Neural cell (in vitro differentiated cells): ENCODE data around the gene GRP.

Source experiments
- CTCF ChIP-seq: fragments of 450-650 bp; IDR thresholded peaks from 2 replicates; pipeline ENCODE4 v1.5.1; 2014; ENCODE audit warnings: antibody characterized with exemption, mild to moderate bottlenecking, moderate library complexity; ENCODE audit not compliant: poor library complexity, severe bottlenecking
- EP300 ChIP-seq: fragments of 450-650 bp; conservative IDR thresholded peaks from 2 replicates; pipeline ENCODE4 v1.6.1; 2014; ENCODE audit warnings: antibody characterized with exemption, mild to moderate bottlenecking, moderate library complexity; ENCODE audit not compliant: poor library complexity, severe bottlenecking
- EZH2 ChIP-seq: fragments of 200-600, 300-800 bp; shearing (Covaris generic), sonication (generic); IDR thresholded peaks from 2 replicates; pipeline ENCODE4 v1.6.1; 2014; ENCODE audit warnings: antibody characterized with exemption, low read length, borderline replicate concordance, mild to moderate bottlenecking; ENCODE audit not compliant: insufficient read depth, poor library complexity, severe bottlenecking
- MXI1 ChIP-seq: fragments of 450-650 bp; conservative IDR thresholded peaks from 2 replicates; pipeline ENCODE4 v1.6.1; 2014; ENCODE audit warnings: antibody characterized with exemption, mild to moderate bottlenecking; ENCODE audit not compliant: poor library complexity, severe bottlenecking
- POLR2AphosphoS5 ChIP-seq: IDR thresholded peaks from 2 replicates; pipeline ENCODE4 v1.6.1; 2012
- RAD21 ChIP-seq: fragments of 450-650 bp; conservative IDR thresholded peaks from 2 replicates; pipeline ENCODE4 v1.6.1; 2014; ENCODE audit warnings: antibody characterized with exemption, mild to moderate bottlenecking, moderate library complexity
- TAF1 ChIP-seq: IDR thresholded peaks from 2 replicates; pipeline ENCODE4 v1.6.1; 2012; ENCODE audit warnings: low read depth
- TF ChIP-seq, protein P1 (sequence below): IDR thresholded peaks from 2 replicates; pipeline ENCODE4 v1.6.1; 2012; ENCODE audit warnings: borderline replicate concordance

- TF ChIP-seq TAF1: no peak
- TF ChIP-seq CTCF: no peak
- TF ChIP-seq EZH2: no peak
- no peak for TF ChIP-seq POLR2AphosphoS5
- no peak for TF ChIP-seq EP300
- TF ChIP-seq MXI1: no peak
- TF ChIP-seq, protein P1, sequence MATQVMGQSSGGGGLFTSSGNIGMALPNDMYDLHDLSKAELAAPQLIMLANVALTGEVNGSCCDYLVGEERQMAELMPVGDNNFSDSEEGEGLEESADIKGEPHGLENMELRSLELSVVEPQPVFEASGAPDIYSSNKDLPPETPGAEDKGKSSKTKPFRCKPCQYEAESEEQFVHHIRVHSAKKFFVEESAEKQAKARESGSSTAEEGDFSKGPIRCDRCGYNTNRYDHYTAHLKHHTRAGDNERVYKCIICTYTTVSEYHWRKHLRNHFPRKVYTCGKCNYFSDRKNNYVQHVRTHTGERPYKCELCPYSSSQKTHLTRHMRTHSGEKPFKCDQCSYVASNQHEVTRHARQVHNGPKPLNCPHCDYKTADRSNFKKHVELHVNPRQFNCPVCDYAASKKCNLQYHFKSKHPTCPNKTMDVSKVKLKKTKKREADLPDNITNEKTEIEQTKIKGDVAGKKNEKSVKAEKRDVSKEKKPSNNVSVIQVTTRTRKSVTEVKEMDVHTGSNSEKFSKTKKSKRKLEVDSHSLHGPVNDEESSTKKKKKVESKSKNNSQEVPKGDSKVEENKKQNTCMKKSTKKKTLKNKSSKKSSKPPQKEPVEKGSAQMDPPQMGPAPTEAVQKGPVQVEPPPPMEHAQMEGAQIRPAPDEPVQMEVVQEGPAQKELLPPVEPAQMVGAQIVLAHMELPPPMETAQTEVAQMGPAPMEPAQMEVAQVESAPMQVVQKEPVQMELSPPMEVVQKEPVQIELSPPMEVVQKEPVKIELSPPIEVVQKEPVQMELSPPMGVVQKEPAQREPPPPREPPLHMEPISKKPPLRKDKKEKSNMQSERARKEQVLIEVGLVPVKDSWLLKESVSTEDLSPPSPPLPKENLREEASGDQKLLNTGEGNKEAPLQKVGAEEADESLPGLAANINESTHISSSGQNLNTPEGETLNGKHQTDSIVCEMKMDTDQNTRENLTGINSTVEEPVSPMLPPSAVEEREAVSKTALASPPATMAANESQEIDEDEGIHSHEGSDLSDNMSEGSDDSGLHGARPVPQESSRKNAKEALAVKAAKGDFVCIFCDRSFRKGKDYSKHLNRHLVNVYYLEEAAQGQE: no peak
- TF ChIP-seq RAD21: no peak
Observed at GRCh38 chr18:59271606-59272220, 51.8 kb downstream of the GRP start.
